ENCODE results near the gene PPP3CB. TPM values are rescaled to one million over a fixed set of nuclear protein-coding genes. Genes with fewer than 3 reads are reported as not detected.

The PPP3CB gene
- total and polyA plus RNA-seq, 2 experiments from 2014 or later: 17.9 to 38.5 TPM

DNA sequence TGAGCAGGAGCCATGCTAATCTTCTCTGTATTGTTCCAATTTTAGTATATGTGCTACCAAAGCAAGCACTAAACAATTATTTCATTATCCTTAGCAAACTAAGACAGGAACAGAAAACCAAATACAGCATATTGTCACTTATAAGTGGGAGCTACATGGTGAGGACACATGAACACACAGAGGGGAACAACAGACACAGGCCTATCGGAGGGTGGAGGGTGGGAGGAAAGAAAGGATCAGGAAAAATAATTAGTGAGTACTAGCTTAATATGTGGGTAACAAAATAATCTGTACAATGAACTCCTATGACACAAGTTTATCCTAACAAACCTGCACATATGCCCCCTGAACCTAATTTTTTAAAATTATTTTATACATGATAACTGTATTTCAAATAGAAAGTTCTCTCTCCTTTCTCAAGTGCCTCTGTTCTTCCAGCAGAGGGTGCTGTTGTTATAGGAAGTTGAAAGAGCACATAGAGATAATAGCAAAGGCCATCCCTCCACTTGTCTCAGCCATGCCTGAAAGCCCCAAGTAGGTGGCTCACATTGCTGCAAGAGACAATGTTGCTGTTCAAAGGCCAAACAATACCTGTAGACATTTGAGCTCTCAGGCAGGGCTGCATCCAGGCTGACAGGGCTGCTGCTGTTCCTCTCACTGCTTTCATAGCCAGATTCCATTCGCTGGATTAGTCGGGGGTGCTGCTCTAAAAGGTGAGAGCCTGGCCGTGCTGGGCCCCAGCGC is 33.4 kb upstream of the PPP3CB start:
- no peaks in the 10 kb centered on the region for H3K9me2 ChIP-seq (ENCODE audit: insufficient read depth)
- no peaks in the 10 kb centered on the region for H3K27me3 ChIP-seq (ENCODE audit: insufficient read depth)
- peak overlapping the region; percentile 4; the same call in 1 of the 2 replicates for H3K27ac ChIP-seq (ENCODE audit: low read depth)
- H3K4me1 ChIP-seq (ENCODE audit: insufficient read depth): no peaks in the 10 kb centered on the region
- no peak overlapping the region for H3K4me3 ChIP-seq
- H3K36me3 ChIP-seq (ENCODE audit: insufficient read depth): no peaks in the 10 kb centered on the region
- 0 out of 2 replicates have a peak, but pooled peaks cover 4% of the 10 kb centered on the region for H3F3A ChIP-seq (replicated peaks; ENCODE audit: low read depth)
- ATAC-seq (peak; percentile 99), DNase-seq (ENCODE audit: low spot score) (peak; percentile 95)
- Mint-ChIP-seq H3K4me1 (no peaks in the 10 kb centered on the region; the same call in 2 of the 3 replicates), H3K27ac (peak overlapping the region; percentile 68), H3K4me3 (no peak overlapping the region), H3K27me3 (ENCODE audit: insufficient read depth, low read depth, poor library complexity) (no peaks in the 10 kb centered on the region), H3K9me3 (no peaks in the 10 kb centered on the region), H3K36me3 (ENCODE audit: low read depth) (peaks cover 23% of the 10 kb centered on the region; the same call in 2 of the 3 replicates)
- TF ChIP-seq CTCF (conservative IDR thresholded peaks at IDR 0.05; ENCODE audit: low read depth in 2 of 2): peak; percentile 83 to 94
- no peak for TF ChIP-seq NANOG (IDR thresholded peaks at IDR 0.05; ENCODE audit: borderline replicate concordance)
- TF ChIP-seq EZH2 (IDR thresholded peaks at IDR 0.05; ENCODE audit: low read depth, unreplicated experiment): no peak
- no peak overlapping the region for H3K4me2 ChIP-seq
- no peak overlapping the region for H2AFZ ChIP-seq
- H4K20me1 ChIP-seq (replicated peaks; ENCODE audit: insufficient read depth): no peaks in the 10 kb centered on the region
- no peaks in the 10 kb centered on the region for H3K79me2 ChIP-seq (replicated peaks; ENCODE audit: insufficient read depth)

- H3K79me2 ChIP-seq (replicated peaks; ENCODE audit: insufficient read depth): no peaks in the 10 kb centered on the region
- no peak overlapping the region for H3K27ac ChIP-seq (ENCODE audit: low read depth)
- no peak overlapping the region for H2AFZ ChIP-seq
- H3K4me2 ChIP-seq: no peak overlapping the region
- no peaks in the 10 kb centered on the region for H3K27me3 ChIP-seq (ENCODE audit: insufficient read depth)
- 0 out of 2 replicates have a peak, but pooled peaks cover 6% of the 10 kb centered on the region for H3F3A ChIP-seq (replicated peaks; ENCODE audit: low read depth)
- no peak overlapping the region for H3K27ac Mint-ChIP-seq
- no peak overlapping the region for H3K4me3 Mint-ChIP-seq
- DNase-seq (ENCODE audit: low spot score) (no peak), ATAC-seq (no peak)
- no peak overlapping the region for H3K4me3 ChIP-seq
- H3K27me3 Mint-ChIP-seq (ENCODE audit: insufficient read depth, low read depth, poor library complexity): peaks cover 2% of the 10 kb centered on the region
- H4K20me1 ChIP-seq (replicated peaks; ENCODE audit: insufficient read depth): peaks cover 7% of the 10 kb centered on the region; the same call in 1 of the 2 replicates
- H3K9me3 Mint-ChIP-seq: no peaks in the 10 kb centered on the region
- peaks cover 11% of the 10 kb centered on the region for H3K36me3 ChIP-seq (ENCODE audit: insufficient read depth)
- H3K36me3 Mint-ChIP-seq (ENCODE audit: low read depth): peaks cover 38% of the 10 kb centered on the region; the same call in 2 of the 3 replicates
- TF ChIP-seq ZNF331 (CRISPR knock-in tag; IDR thresholded peaks at IDR 0.05; ENCODE audit: low read depth) (no peak), NANOG (IDR thresholded peaks at IDR 0.05; ENCODE audit: borderline replicate concordance) (no peak), CREB1 (CRISPR knock-in tag; IDR thresholded peaks at IDR 0.05; ENCODE audit: low read depth) (no peak), EZH2 (IDR thresholded peaks at IDR 0.05; ENCODE audit: low read depth, unreplicated experiment) (no peak), CTCF (conservative IDR thresholded peaks at IDR 0.05; ENCODE audit: low read depth in 2 of 2) (no peak), ETS1 (IDR thresholded peaks at IDR 0.05) (no peak)
- no peaks in the 10 kb centered on the region for H3K9me2 ChIP-seq (ENCODE audit: insufficient read depth)
- no peaks in the 10 kb centered on the region for H3K4me1 ChIP-seq (ENCODE audit: insufficient read depth)
- no peaks in the 10 kb centered on the region for H3K4me1 Mint-ChIP-seq
These were observed 26.4 kb upstream of the PPP3CB start for GRCh38 chr10:73522263-73522662.

Measured in GM23338 (cell line).